ENCODE measurements around the gene EML2.
A peak's percentile ranks its signal among the peaks of the same experiment; 100 is the strongest.
"Not testable (repeated sequence)": the region's sequence is repeated elsewhere in the genome, so short reads cannot be mapped to it uniquely, and the experiment has no call there.

Gene EML2

GRCh38 chr19:45615795-45616703, 23.1 kb downstream of the EML2 start:
- peak; percentile 73 for DNase-seq (ENCODE audit: low read depth)

- DNase-seq (ENCODE audit: low read depth), result not testable (repeated sequence)
These were observed 24.1 kb downstream of the EML2 start for GRCh38 chr19:45615056-45615455.

- DNase-seq (ENCODE audit: low read depth), result peak; percentile 65
These were observed 25.1 kb downstream of the EML2 start for GRCh38 chr19:45613926-45614725.

- DNase-seq (ENCODE audit: low read depth), result no peak
These were observed 30.2 kb downstream of the EML2 start for GRCh38 chr19:45608948-45609347.

GRCh38 chr19:45607071-45608029, 31.8 kb downstream of the EML2 start:
- peak; percentile 52 for DNase-seq (ENCODE audit: low read depth)

- DNase-seq (ENCODE audit: low read depth), result no peak
These were observed 37.4 kb downstream of the EML2 start, which contains the start of gene GPR4 for GRCh38 chr19:45601524-45602374. Gene GPR4, minus strand, starts transcription at chr19:45602212. Its CDS starts 10,346 bp downstream, at chr19:45591866.

GRCh38 chr19:45601115-45601514, 38.1 kb downstream of the EML2 start:
- DNase-seq (ENCODE audit: low read depth), result no peak

GRCh38 chr19:45600340-45600885, 38.8 kb downstream of the EML2 start:
- no peak for DNase-seq (ENCODE audit: low read depth)

GRCh38 chr19:45599286-45599685, 39.9 kb downstream of the EML2 start:
- DNase-seq (ENCODE audit: low read depth), result no peak

- no peak for DNase-seq (ENCODE audit: low read depth)
These were observed 40.8 kb downstream of the EML2 start for GRCh38 chr19:45598267-45599001.

GRCh38 chr19:45597425-45598111, 41.6 kb downstream of the EML2 start:
- no peak for DNase-seq (ENCODE audit: low read depth)

GRCh38 chr19:45595814-45596213, 43.4 kb downstream of the EML2 start:
- DNase-seq (ENCODE audit: low read depth), result no peak

GRCh38 chr19:45593520-45593919, 45.7 kb downstream of the EML2 start:
- DNase-seq (ENCODE audit: low read depth), result no peak

GRCh38 chr19:45592366-45592765, 46.8 kb downstream of the EML2 start:
- no peak for DNase-seq (ENCODE audit: low read depth)

GRCh38 chr19:45591638-45592005, 47.6 kb downstream of the EML2 start:
- DNase-seq (ENCODE audit: low read depth), result no peak

- DNase-seq (ENCODE audit: low read depth), result no peak
These were observed 48.1 kb downstream of the EML2 start for GRCh38 chr19:45591004-45591637.

- no peak for DNase-seq (ENCODE audit: low read depth)
These were observed 48.7 kb downstream of the EML2 start for GRCh38 chr19:45590300-45591003.

GRCh38 chr19:45589768-45590167, 49.4 kb downstream of the EML2 start:
- DNase-seq (ENCODE audit: low read depth), result no peak
